Stimulated activated CD4-positive, alpha-beta T cell treated with anti-CD3 and anti-CD28 coated beads, Interleukin-2, amount 100 ng/mL, for 48 hours (primary cell): Measurements from ENCODE around the gene KDM4C.

ENCODE experiments used
- DNase-seq, 2 donors: peaks; one replicate each; pipeline ENCODE4 v3.0.0-alpha.2; 2020

Gene KDM4C

DNA sequence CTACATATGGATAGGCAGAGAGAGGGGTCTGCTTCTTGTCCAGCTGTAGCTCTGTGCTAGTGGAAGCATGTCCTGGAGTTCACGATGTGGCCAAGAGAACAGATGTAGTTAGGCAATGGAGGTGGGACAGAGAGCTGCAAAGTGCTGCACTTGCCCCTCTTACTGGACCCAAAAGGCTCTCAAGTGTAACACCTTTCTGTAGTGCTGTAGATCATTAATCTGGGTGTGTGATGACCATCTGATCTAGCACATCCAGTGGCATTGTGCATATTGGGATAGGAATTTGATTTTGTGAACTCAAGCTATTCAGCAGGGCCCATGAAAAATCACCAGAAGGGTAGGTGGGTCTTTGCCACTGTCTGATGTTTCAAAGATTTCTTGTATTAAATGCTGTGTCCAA, 151.4 kb downstream of the KDM4C start:
- DNase-seq: no peak

DNA sequence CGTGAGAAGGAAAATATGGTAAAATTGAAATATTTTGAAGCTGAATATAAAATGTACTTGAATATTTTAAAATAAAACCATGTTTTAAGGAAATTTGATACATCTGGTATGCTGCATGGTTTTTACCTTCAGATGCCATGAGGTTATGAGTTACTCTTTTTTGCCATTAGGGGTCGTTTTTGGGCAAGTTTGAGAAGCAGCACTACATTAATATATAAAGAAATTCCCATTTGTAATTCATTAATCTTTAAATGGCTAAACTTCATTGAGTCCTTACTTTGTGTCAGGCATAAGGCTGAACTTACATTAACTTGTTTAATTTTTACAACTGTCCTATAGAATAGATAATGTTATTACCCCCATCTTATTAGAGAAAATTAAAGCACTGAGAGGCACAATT, 152.3 kb downstream of the KDM4C start:
- DNase-seq: no peak

DNA sequence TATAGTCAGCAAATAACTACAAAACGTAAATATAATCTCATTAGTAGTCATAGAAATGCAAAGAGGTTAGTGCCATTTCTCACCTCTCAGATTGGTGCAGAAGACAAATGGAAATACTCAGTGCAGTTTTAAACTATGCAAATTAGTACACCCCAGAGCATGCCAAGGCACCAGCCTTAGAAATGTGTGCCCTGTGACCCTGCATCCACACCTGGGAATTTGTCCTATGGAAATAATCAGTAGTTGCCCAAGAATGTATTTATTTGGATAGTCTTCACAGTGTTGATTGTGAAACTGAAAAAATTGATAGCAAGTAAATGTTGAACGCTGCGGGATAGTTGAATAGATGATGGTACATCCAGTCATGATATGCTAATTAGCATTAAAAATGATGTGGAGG, 152.7 kb downstream of the KDM4C start:
- DNase-seq: no peak

DNA sequence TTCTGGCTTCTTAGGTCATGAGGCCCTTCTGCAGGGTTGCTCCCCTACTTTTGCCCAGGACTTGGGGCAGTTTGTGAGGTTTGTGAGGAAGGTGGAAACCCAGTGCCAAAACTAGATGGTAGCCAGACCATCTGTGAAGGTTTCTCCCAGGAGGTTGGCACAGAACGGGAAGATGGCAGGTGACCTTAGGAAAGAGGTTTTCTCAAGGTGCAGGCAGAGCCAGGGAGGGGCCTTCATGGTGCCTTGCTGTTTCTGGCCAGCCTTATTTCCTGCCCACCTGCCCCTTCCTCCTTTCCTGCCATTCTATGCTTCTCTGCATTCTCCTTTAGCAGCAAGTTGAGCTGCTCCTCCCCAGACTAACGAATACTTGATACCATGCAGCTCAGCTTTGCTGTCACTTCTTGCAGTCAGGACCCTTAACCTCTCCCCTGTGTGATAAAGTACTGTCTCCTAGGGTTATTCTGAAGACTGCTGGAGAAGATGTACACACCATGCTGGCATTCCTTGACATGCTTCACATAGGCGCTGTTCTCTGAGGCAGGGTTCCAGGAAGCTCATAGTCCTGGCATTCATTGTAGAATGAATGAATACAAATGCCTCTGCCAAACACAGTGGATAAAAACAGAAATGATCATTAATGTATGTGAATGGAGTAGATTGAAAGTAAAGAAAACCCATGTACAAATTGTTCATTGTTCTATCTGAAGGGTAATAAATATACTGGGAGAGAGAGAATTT, 154.3 kb downstream of the KDM4C start:
- DNase-seq: no peak

DNA sequence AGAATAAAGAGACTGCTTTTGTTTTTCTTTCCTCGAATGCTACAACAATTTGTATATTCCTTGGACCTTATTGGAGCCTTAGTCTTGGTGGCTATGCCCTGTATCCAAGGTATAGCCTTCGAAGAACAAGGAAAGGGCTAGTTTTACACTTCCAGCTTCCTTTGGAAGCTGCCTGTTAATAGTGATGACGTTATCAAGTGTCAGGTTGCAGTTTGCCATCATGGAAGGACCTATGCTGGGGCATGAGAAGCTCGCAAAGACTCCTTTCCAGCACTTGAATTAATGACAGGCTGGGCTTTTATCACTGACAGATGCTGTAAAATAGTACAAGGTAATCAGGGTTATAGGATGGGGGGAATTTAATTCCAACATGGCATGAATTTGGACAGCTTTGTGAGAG, 157.9 kb downstream of the KDM4C start:
- no peak for DNase-seq

DNA sequence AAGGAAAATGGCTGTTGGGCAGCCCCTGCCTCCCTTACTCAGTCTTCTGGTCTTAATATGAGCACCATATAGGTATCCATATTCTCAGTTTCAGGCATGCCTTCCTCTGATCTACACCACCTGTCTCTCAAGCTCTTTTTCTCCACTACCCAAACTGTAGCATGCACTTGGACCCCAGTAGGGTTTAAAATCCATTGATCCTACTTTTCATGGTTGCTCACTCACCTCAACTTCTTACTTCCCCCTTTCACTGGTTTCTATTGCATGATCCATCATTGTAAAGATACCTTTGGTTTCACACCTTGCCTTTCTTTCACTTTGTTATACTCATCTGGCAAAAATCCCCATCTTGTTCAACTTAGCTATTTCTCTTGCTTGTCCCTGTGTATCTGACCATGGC, 159.4 kb downstream of the KDM4C start:
- DNase-seq: no peak

DNA sequence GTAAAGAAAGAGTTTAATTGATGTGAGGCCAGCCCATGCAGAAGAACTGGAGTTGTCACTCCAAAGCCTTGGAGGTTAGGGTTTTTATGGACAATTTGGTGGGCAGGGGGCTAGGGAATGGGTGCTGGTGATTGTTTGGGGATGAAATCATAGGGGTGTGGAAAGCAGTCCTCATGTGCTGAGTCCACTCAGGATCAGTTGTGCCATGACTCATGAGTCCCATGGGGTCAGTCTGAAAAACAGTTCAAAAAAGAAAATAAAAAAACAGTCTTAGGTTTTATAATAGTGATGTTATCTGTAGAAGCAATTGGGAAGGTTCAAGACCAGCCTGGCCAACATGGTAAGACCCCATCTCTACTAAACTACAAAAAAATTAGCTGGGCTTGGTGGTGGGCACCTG, 162.3 kb downstream of the KDM4C start:
- no peak for DNase-seq

DNA sequence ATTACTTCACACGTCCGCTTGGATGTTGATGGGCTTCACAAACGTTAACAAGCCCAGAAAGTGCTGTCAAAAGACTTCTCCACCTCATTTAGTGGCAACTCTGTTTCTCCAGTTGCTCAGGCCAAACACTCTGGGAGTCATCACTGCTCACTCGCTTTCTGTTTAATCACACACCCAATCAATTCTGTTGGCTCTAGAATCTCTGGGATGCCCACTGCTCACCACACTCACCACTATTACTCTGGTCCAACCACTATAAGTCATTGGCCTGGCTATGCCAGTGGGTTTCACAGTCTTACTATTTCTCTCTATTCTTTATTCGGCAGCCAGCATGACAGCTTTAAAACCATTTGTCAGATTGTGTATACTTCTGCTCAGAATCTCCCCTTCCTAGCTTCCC, 163.5 kb downstream of the KDM4C start:
- DNase-seq: no peak

DNA sequence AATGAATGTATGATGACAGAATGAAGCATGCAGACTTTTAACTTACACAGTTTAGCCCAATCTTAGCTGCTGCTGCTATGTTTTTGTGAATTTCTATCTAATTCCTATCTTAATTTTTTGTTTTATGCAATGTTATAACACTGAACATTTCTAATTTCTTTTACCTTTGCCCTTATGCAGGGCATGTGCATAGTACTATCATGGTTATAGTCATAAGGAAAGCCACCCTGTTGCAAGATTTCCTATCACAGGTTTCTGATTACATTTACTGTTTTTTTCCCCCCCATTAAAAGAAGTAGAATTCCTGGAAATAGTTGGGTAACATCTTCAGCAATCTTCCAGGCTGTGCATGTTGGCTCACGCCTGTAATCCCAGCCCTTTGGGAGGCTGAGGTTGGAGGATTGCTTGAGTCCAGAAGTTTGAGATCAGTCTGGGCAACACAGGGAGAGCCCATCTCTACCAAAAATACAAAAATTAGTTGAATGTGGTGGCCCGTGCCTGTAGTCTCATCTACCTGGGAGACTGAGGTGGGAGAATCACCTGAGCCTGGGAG, 164.4 kb downstream of the KDM4C start:
- DNase-seq: no peak

DNA sequence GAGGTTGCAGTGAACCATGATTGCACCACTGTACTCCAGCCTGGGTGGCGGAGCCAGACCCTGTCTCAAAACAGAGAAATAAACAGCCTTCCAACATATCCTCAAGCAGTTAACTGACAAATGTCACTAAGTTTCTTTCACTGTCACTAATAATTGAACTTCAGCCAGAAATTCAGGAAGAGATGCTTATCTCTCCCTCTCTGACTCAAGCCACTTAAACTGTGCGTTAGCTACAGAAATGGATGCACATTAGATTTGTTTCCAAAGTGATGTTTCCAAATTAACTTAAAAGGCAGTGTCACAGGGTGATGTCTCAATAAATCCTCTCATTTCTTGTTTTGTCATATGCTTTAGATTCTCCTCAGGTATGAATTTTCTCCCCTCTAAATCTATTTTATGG, 164.9 kb downstream of the KDM4C start:
- DNase-seq: no peak

DNA sequence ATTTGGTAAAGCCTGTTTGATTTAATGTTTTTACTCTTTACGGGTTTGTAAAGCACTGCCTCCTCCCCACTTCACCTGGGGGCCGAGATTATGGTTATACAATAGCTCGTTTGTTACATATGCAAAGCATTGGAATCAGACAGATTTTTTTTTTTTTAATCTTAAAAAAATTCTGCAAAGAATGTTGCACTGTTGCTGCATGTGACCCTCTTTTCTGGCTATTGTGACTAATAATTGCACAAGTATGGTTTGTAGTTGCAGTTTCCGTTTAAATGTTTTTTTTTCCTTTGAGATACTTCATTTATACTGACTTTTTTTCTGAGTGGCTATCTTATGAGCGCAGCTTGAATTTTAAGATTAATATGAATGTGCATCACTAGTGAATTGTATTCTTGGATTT, 165.3 kb downstream of the KDM4C start:
- DNase-seq: no peak

DNA sequence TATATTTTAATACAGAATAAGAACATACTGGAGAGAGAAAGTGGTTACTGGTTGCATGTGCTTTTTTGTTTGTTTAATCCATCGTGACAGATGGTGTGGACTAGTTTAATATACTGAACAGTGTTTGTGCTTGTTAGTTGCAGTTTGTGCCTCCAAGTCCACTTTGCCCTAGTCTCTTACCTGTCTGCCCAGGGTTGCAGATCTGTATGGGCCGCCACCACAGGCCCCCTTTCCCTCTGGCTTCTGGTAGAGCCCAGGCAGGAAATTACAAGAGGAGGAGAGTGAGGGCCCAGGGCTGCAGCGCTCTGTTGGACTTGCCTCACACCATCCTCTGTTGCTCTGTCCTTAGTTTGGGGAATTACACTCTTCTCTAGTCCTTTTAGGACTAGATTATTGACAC, 166.4 kb downstream of the KDM4C start:
- no peak for DNase-seq

DNA sequence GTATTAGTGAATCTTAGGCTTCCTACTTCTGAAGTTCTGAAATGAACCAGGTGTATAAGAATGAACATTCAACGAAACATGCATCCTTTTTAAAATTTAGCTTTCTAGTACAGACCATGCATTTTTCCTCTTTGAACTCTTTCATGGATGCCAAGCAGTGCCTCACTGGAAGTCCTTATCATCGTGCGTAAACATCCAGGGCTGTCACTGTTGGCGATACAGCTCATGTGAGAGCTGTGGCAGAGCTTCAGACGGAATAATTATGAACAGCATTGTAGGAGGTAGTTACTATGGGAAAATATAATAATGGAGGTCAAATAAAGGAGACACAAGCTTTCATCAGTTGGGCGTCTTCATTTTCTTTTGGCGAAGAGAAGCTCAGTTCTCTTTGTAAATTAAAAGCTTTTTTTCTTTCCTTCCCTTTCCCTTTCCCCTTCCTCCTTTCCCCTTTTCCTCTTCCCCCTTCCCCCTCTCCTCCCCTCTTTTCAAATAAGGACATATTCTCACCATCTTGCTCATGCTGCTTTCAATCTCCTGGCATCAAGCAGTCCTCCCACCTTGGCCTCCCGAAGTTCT, 167.3 kb downstream of the KDM4C start:
- no peak for DNase-seq

DNA sequence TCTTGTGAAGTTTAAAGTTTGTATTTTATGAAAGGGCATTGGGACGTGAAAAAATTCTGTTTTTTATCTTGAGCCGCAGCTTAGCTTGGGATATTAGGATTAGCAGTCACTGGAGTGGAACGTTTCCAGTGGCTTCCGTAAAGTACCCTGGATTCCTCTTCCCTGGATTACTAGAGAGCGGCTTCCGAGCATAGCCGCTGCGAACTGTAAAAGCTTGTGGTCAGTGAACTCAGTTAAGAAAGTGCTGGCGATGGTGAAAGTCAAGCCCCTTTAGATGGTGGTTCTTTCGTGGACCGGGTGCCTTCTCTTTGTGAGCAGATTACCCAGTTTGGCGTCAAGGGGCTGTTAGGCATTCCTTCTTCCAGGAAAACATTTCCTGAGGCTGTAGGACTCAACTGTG, 168.1 kb downstream of the KDM4C start:
- no peak for DNase-seq

DNA sequence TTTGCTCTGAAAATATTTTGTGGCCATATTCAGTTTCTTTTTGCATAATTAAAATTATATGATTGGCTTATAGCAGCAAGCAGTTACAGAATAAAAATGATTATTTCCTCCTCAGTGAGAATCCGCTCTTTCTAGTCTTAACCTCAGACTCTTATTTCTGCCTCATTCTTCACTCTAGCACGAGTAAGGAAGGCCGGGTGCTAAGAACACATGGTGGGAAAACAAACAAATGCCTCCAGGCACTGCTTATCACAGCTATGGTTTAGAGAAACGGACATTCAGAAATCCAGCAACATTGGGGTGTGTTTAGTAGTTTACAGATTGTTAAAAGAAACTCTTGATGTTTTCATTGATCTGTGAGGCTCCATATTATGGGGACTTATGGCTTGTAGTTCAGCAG, 168.7 kb downstream of the KDM4C start:
- no peak for DNase-seq

DNA sequence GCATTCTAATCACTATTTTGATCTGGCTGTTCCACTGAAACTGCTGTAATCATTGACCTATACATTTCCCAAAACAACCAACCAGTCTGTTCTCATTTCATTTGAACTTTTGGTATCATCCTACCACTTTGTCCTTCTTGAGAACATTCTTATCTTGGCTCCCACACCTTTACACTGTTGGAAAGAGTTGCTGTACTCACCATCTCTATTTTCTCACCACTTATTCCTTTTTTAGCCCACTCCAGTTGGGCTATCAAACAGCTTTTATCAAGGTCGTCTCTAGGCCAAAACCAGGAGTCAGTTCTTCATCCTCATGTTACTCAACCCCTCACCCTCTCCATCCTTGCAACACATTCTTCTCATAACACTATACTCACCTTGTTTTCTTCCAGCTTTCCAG, 170.1 kb downstream of the KDM4C start:
- DNase-seq: no peak

DNA sequence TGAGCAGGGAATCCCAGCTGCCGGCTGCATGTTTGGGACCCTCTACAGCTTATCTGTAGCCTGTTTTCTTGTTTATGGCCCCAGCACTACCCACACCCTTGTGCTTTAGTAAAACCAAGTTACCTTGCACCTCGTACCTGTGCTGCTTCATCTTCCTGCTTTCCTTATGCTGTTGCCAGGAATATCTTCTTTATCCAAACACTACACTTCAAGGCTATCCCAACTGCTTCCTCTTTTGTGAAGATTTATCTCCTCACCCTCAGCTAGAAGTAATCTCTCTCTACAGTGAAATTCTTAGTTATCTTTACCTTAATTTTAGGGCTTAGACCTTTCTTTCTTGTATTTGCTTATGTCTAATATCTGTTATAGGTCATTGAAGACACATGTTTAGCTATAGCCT, 171.1 kb downstream of the KDM4C start:
- DNase-seq: no peak

DNA sequence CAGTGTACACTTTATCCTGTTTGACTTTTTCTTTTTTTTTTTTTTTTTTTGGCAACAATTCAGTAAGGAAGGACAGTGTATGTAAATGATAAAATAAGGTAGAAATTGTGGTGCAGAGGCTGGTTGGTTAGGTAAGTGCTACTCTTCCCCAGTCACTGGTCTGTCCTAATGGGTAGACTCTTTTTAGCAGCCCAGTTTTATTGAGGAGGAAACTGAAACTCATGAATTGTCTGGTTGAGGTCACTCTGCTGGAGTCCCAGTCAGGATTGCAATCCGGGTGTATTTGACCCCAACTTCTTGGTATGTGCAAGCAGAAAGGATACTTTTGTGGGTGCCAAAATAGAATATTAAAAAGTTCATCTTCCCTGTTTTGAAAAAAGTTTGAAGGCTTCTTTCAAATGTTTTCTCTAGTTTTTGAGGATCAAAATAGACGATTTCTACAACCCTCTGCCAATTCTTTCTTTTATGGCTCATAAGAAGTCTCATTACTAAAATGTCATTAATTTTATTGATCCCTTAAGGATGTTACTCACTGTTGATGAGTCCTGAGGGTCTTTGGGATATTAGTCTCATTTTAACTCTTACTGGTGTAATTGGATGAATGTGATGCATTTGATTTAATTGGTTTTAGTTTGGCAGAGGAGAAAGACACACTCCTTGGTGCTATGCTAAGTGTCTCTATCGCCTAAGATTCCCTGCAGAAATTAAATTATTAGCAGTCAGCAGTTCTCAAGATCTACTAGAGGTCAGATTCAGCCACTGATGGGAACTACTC, 171.9 kb downstream of the KDM4C start:
- no peak for DNase-seq

DNA sequence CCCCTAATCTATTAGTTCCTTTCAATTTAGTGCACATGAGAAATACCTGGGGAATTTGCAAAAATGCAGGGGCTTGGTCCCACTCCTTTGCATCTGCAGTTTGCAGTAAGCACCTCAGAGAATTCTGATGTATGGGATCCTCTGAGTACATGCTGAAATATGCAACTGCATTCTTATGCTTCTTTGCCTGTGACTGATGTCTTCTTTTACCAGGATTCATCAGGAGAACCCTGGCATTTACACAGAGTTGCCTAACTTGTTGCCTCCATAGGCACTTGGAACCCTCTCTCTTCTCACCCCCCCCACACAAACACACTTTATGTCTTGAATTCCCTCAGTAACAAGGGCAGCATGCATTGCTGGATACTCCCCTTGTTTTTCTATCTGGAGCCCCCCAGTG, 173.1 kb downstream of the KDM4C start:
- DNase-seq: no peak

DNA sequence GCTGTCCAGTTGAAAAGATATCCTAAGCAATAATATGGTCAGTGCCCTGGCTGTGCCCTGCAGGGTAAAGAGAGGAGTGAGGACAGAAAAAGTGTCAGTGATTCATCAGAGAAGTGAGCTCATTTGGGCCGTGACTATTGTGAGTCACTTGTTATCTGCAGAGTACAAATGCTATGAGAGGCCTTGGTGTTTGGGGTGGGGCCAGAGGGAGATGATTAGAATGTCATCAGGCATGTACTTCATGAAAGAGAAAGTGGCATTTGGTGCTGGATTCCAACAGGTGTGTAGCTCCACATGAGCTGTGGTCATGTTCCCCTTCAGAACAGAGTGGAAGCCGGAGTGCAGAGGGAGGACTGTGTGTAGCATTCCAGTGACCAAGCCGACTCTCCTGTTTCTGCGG, 174.1 kb downstream of the KDM4C start:
- peak in 1 of 2 donors; percentile 21 for DNase-seq

DNA sequence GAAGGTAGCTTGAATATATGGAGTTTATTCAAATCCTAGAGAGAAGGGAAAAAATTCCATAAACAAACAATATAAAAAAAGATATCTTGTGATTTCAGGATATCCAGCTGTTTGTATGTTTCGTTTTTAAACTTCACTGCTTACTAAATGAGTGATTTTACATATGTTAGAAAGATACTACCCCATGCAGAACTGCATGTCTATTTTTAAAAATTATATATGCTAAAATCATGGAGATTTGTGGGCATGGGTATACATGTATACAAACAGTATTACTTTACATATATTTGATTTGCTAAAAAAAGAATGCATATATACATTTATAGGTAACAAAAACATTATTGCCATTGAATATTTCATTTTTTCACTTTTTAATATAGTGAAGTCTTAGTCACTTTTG, 178.3 kb downstream of the KDM4C start:
- DNase-seq: no peak

DNA sequence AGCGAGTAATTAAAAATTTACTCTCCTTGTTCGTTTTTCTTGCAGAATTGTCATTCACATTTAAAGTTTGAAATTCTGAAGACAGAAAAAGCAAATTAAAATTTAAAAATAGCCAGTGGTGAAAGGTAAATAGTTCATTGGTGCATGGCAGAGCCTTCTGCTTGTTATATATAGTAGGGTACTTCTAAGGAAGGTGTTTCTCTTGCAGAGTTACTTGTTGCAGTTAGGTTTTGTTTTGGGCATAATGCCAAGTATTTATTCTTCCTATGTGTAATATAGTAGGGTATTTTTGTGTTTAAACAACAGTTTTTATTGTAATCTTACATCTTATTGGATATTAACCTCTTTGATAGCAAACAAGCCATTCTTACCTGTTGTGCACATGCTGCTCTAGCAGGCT, 179.4 kb downstream of the KDM4C start:
- no peak for DNase-seq

DNA sequence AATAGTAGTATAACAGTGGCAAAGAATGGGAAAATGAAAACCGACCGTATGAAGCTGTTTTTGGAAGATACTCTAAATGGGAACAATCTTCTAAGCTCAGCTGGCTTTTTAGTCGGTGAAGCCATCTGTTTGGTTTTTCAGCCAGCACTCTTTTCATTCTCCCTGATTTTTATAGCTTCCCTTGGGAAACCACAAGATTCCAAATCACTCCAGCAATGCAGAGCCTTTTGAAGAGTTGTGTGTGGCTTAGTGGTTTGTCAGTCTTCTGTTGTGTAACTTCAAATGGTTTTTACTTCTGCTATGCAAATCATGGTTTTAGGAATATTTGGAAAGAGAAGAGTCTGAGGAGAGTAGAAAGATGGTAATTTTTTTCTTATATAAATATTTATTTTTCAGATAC, 180.7 kb downstream of the KDM4C start:
- DNase-seq: no peak

DNA sequence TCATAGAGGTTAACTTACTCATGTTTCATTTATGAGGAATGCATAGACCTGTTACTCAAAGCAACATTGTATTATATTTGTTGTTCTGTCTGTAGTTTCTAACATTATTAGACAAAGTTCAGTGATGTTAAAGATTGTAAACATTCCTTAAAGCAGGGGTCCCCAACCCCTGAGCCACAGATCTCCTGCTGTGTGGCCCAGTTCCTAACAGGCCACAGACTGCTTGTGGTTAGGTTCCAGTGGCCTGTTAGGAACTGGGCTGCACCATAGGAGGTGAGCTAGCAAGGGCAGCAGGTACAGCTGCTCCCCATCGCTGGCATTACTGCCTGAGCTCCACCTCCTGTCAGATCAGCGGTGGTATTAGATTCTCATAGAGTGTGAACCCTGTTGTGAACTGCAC, 181.1 kb downstream of the KDM4C start:
- DNase-seq: no peak
